Neural progenitor cell (in vitro differentiated cells): ENCODE data around the gene RNF4.

Experiments
- CTCF ChIP-seq: fragments of 200-600 bp; sonication (generic); IDR thresholded peaks from 2 replicates; pipeline ENCODE4 v1.5.1; 2017; ENCODE audit warnings: antibody characterized with exemption, mild to moderate bottlenecking
- EZH2 ChIP-seq: fragments of 200-600 bp; sonication (generic); IDR thresholded peaks from 2 replicates; pipeline ENCODE4 v1.6.1; 2017; ENCODE audit warnings: antibody characterized with exemption, mild to moderate bottlenecking, moderate library complexity
- EZH2phosphoT487 ChIP-seq: fragments of 200-600 bp; sonication (generic); IDR thresholded peaks from 2 replicates; pipeline ENCODE4 v1.6.1; 2017; ENCODE audit warnings: antibody characterized with exemption

GRCh38 chr4:2515830-2516550 is 47.1 kb downstream of the RNF4 start:
- TF ChIP-seq CTCF, result no peak
- no peak for TF ChIP-seq EZH2
- TF ChIP-seq EZH2phosphoT487, result no peak
